ENCODE data around the gene ZNF236.

DNA sequence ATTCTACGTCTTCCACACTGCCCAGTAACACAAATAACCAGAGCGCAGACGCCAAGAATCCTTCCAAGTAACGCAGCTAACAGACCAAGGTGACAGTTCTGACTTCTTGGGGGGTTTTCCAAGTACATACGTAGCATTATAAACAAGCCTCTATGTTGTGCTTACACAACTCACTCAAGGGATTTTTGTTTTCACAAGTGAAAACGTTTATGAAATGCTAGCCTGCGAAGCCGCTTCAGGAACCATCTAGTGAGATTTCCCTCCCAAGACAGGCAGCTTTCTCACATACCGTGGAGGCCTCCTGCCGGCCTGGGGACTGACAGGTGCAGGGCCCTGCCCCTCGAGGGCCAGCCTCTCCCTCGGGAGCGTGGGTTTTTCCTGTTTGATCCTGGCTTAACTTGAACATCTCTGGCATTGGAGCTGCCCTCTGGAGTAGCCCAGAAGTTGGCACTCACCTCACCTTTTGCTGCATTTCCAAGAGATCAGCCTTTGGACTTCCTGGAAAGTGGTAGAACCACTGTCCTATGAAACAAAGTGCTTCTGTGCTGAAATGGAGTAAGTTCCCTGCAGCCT lies 159.1 kb downstream of the ZNF236 start:
- TF ChIP-seq, protein P1, sequence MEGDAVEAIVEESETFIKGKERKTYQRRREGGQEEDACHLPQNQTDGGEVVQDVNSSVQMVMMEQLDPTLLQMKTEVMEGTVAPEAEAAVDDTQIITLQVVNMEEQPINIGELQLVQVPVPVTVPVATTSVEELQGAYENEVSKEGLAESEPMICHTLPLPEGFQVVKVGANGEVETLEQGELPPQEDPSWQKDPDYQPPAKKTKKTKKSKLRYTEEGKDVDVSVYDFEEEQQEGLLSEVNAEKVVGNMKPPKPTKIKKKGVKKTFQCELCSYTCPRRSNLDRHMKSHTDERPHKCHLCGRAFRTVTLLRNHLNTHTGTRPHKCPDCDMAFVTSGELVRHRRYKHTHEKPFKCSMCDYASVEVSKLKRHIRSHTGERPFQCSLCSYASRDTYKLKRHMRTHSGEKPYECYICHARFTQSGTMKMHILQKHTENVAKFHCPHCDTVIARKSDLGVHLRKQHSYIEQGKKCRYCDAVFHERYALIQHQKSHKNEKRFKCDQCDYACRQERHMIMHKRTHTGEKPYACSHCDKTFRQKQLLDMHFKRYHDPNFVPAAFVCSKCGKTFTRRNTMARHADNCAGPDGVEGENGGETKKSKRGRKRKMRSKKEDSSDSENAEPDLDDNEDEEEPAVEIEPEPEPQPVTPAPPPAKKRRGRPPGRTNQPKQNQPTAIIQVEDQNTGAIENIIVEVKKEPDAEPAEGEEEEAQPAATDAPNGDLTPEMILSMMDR (conservative IDR thresholded peaks at IDR 0.05): no peak
- no peak for TF ChIP-seq ZFX (IDR thresholded peaks at IDR 0.05)
